HepG2 (cell line): ENCODE results near the gene BIN1. TPM values are rescaled to one million over a fixed set of nuclear protein-coding genes. Genes with fewer than 3 reads are reported as not detected.

Experiments
- ATAC-seq: fragments of 200-7000 bp; cut with Tn5 transposase; 3 replicates; pipeline ENCODE4 v1.9.1; 2020; ENCODE audit warnings: mild to moderate bottlenecking, moderate library complexity
- BruUV-seq: library from RNA; stranded (reverse); fragments of 400-500 nt; replicated peaks from 2 replicates; lab custom pipeline; 2021; lab: Mats Ljungman, UMichigan
- CTCF ChIA-PET: fragments of 300-600 bp; formaldehyde crosslinking; extraction: SDS; loops from one replicate; lab custom pipeline; 2021; ENCODE audit warnings: low total read pairs, inconsistent platforms, low intra/inter-chr PET ratio; lab: Yijun Ruan, JAX
- POLR2A ChIA-PET: fragments of 350-600 bp; sonication (Branson Sonifier 250); formaldehyde crosslinking; loops from one replicate; lab custom pipeline; 2020; ENCODE audit warnings: antibody characterized with exemption, inconsistent platforms; lab: Yijun Ruan, JAX
- DNase-seq: peaks from one replicate; pipeline ENCODE4 v3.0.0-alpha.2; 2015; ENCODE audit warnings: low spot score
- FAIRE-seq: peaks from 3 replicates; lab custom pipeline; 2011; peaks lifted over from hg19 to GRCh38; lab: Jason Lieb, UNC
- H2AFZ ChIP-seq: one replicate; pipeline ENCODE4 v1.6.1; 2011; ENCODE audit warnings: low read length, inconsistent platforms
- H3K27ac ChIP-seq: fragments of 300-600 bp; 3 replicates; pipeline ENCODE4 v1.8.0; 2011; ENCODE audit warnings: mixed run types, mild to moderate bottlenecking, mixed read lengths, low read length, inconsistent platforms; ENCODE audit not compliant: insufficient read depth; ENCODE audit errors: extremely low read length
- H3K27me3 ChIP-seq, 2 experiments: fragments of 200-600 bp in 1 of 2; 2 replicates in 1 of 2; 3 replicates in 1 of 2; pipeline versions ENCODE4 v1.6.0 to v1.8.0; 2011; ENCODE audit warnings: low read length in 2 of 2, mild to moderate bottlenecking in 2 of 2, moderate library complexity in 2 of 2, inconsistent platforms in 1 of 2; ENCODE audit not compliant: insufficient read depth in 2 of 2, control insufficient read depth in 1 of 2
- H3K36me3 ChIP-seq, 2 experiments: fragments of 200-600 bp in 1 of 2; replicated peaks in 1 of 2; 2 replicates in 1 of 2; 3 replicates in 1 of 2; pipeline versions ENCODE4 v1.5.1 to v1.8.0; 2011; ENCODE audit warnings: low read length in 2 of 2, inconsistent platforms in 1 of 2; ENCODE audit not compliant: insufficient read depth in 2 of 2, control insufficient read depth in 1 of 2
- H3K4me1 ChIP-seq: 2 replicates; pipeline ENCODE4 v1.5.1; 2012; ENCODE audit warnings: low read length, inconsistent platforms; ENCODE audit not compliant: insufficient read depth
- H3K4me2 ChIP-seq: 2 replicates; pipeline ENCODE4 v1.6.0; 2011; ENCODE audit warnings: low read depth, low read length, inconsistent platforms
- H3K4me3 ChIP-seq, 3 experiments: fragments of 200-600 bp in 1 of 3; sonication (generic), shearing (Covaris generic) in 1 of 3; replicated peaks in 1 of 3; 2 replicates each; pipeline ENCODE4 v1.5.1; 2011 to 2016; ENCODE audit warnings: low read length in 3 of 3, inconsistent platforms in 2 of 3, low read depth in 2 of 3, mild to moderate bottlenecking in 2 of 3, control low read depth in 1 of 3, mixed read lengths in 1 of 3; ENCODE audit not compliant: insufficient read depth in 1 of 3
- H3K79me2 ChIP-seq: one replicate; pipeline ENCODE4 v1.6.1; 2011; ENCODE audit warnings: low read length, inconsistent platforms; ENCODE audit not compliant: insufficient read depth
- H3K9ac ChIP-seq: 2 replicates; pipeline ENCODE4 v1.6.0; 2011; ENCODE audit warnings: mild to moderate bottlenecking, low read depth, low read length, inconsistent platforms; ENCODE audit not compliant: insufficient read depth
- H3K9me3 ChIP-seq: 2 replicates; pipeline ENCODE4 v1.5.1; 2012; ENCODE audit warnings: mild to moderate bottlenecking, low read length
- H4K20me1 ChIP-seq: 2 replicates; pipeline ENCODE4 v1.6.0; 2011; ENCODE audit warnings: inconsistent platforms, mild to moderate bottlenecking, low read length, moderate library complexity; ENCODE audit not compliant: insufficient read depth
- ARID5B ChIP-seq: IDR thresholded peaks from 2 replicates; pipeline ENCODE4 v1.4.0; 2020; ENCODE audit warnings: mild to moderate bottlenecking, missing genetic modification reagents
- IRF2 ChIP-seq: IDR thresholded peaks from 2 replicates; pipeline ENCODE4 v1.6.1; 2018; ENCODE audit warnings: missing genetic modification reagents, missing compliant biosample characterization
- KAT7 ChIP-seq: IDR thresholded peaks from 2 replicates; pipeline ENCODE4 v1.6.1; 2018; ENCODE audit warnings: borderline replicate concordance, missing compliant biosample characterization
- ZKSCAN5 ChIP-seq: sonication (generic); formaldehyde crosslinking; IDR thresholded peaks from 2 replicates; pipeline ENCODE4 v1.5.1; 2020; ENCODE audit warnings: mild to moderate bottlenecking, missing genetic modification reagents
- ZNF674 ChIP-seq: sonication (generic); formaldehyde crosslinking; IDR thresholded peaks from 2 replicates; pipeline ENCODE4 v1.5.0; 2020; ENCODE audit warnings: low read depth, mild to moderate bottlenecking, missing genetic modification reagents
- ZNF790 ChIP-seq: sonication (generic); formaldehyde crosslinking; IDR thresholded peaks from 2 replicates; pipeline ENCODE4 v1.8.0; 2022; ENCODE audit warnings: missing genetic modification reagents, mild to moderate bottlenecking, borderline replicate concordance
- WGBS: methylation state at CpG from one replicate; pipeline ENCODE4 v1.1.6; 2017; ENCODE audit warnings: low lambda C conversion rate; 5-methylcytosine and 5-hydroxymethylcytosine counted together
- in situ Hi-C: cut with HindIII; loops from 2 replicates; pipeline ENCODE4 v1.10.0; 2017; ENCODE audit warnings: low pct_unique_long_range_greater_than_20kb; ENCODE audit not compliant: extremely low pct_ligation_motif_present
- intact Hi-C: fragments of 100-400 bp; cut with micrococcal nuclease; formaldehyde crosslinking; loops from one replicate; pipeline ENCODE4 v1.10.0; 2022; ENCODE audit not compliant: unreplicated experiment
- polyA plus RNA-seq, 8 experiments: library from polyadenylated mRNA; depleted of rRNA in 3 of 8; stranded (reverse) in 7 of 8; unstranded in 1 of 8; fragments of >200 nt; fragmentation: Illumina TruSeq in 4 of 8; extraction: Trizol in 4 of 8; gene quantifications; 2 replicates each; pipeline versions ENCODE4 v1.2.1 to v1.2.3, GENCODE V29; 2011 to 2016; ENCODE audit warnings: low read depth in 4 of 8, missing spikeins in 1 of 8, mixed read lengths in 1 of 8; ENCODE audit not compliant: insufficient read depth in 1 of 8
- total RNA-seq, 5 experiments: library from RNA; depleted of rRNA; stranded (reverse); fragments of >200 nt; fragmentation: Illumina TruSeq; extraction: Trizol; gene quantifications; 2 replicates each; pipeline ENCODE4 v1.2.3, GENCODE V29; 2016; ENCODE audit warnings: low read depth in 1 of 5

BIN1 gene
- total and polyA plus RNA-seq, 2 of the 13 experiments (the other 11 are each of a cell fraction or from before 2014, with no cell fraction given), result 0.93 to 1.2 TPM

- TF ChIP-seq ZKSCAN5 (CRISPR knock-in tag) (no peak), ZNF674 (CRISPR knock-in tag) (no peak)
These were observed 99.3 kb downstream of the BIN1 start (continued) for GRCh38 chr2:127007652-127008051.

GRCh38 chr2:127006962-127007361, 100.0 kb downstream of the BIN1 start:
- Histone ChIP-seq H3K4me3 (no peak overlapping the region), H4K20me1 (no peaks in the 10 kb centered on the region), H2AFZ (no peak overlapping the region), H3K4me2 (no peak overlapping the region)
- BruUV-seq, result no TSS peak
- POLR2A ChIA-PET, result no interaction called here
- DNase-seq, result no peak
- ATAC-seq, result no peak
- no peak for TF ChIP-seq KAT7 (CRISPR knock-in tag)
- TF ChIP-seq ZNF790, result no peak
- TF ChIP-seq, all 625 proteins: peak for 0
- in situ Hi-C loops, result no loop called here
- Histone ChIP-seq H3K9ac (no peak overlapping the region), H3K27me3 (peaks cover 1 to 8% of the 10 kb centered on the region in 2 experiments; a peak in 3 of 5 replicates), H3K36me3 (no peaks in the 10 kb centered on the region), H3K9me3 (no peaks in the 10 kb centered on the region), H3K79me2 (no peaks in the 10 kb centered on the region), H3K27ac (no peak overlapping the region), H3K4me1 (peaks cover 28% of the 10 kb centered on the region)
- CTCF ChIA-PET, result no interaction called here
- intact Hi-C loops, result no loop called here
- WGBS, result 33% methylated on average over 4 of the region's 4 CpGs
- no peak for FAIRE-seq

- Histone ChIP-seq H3K36me3 (no peaks in the 10 kb centered on the region), H3K4me1 (peaks cover 30% of the 10 kb centered on the region), H3K9me3 (no peaks in the 10 kb centered on the region), H3K27ac (no peak overlapping the region), H3K9ac (no peak overlapping the region), H3K27me3 (peaks cover 1 to 8% of the 10 kb centered on the region in 2 experiments; a peak in 3 of 5 replicates), H3K79me2 (no peaks in the 10 kb centered on the region), H4K20me1 (no peaks in the 10 kb centered on the region), H3K4me3 (no peak overlapping the region), H2AFZ (no peak overlapping the region), H3K4me2 (no peak overlapping the region; the same call in 1 of the 2 replicates)
- no TSS peak for BruUV-seq
- ChIA-PET POLR2A (interaction anchor here (0.8 kb wide), 1 partner anchor 29 kb away, joined by 3 read pairs; no protein-coding TSS in a partner anchor), CTCF (no interaction called here)
- DNase-seq (no peak), FAIRE-seq (no peak), ATAC-seq (no peak)
- no peak for TF ChIP-seq ARID5B
- TF ChIP-seq IRF2 (CRISPR knock-in tag), result no peak
- WGBS, result 63% methylated on average over 6 of the region's 6 CpGs
- in situ Hi-C loops, result no loop called here
- intact Hi-C loops, result no loop called here
These were observed 101.9 kb downstream of the BIN1 start for GRCh38 chr2:127004893-127005600.
